CD4-positive, alpha-beta memory T cell (primary cell): ENCODE results near the gene SS18. TPM values are rescaled to one million over a fixed set of nuclear protein-coding genes. Genes with fewer than 3 reads are reported as not detected.

Experiments
- CTCF ChIA-PET: fragments of 350-600 bp; sonication (Branson Sonifier 250); formaldehyde crosslinking; loops from one replicate; lab custom pipeline; 2021; ENCODE audit warnings: inconsistent platforms; ENCODE audit not compliant: partially characterized antibody; lab: Charles Lee
- POLR2A ChIA-PET: fragments of 350-600 bp; sonication (Branson Sonifier 250); formaldehyde crosslinking; loops from one replicate; lab custom pipeline; 2021; ENCODE audit not compliant: partially characterized antibody; lab: Charles Lee
- DNase-seq, 5 donors: peaks; one replicate each; pipeline versions ENCODE4 v3.0.0 to v3.0.0-alpha.2; 2020 to 2022; ENCODE audit warnings: mixed read lengths in 1 of 5
- H3K27ac ChIP-seq: one replicate; pipeline ENCODE4 v1.7.0; 2013; ENCODE audit warnings: low read depth, low read length
- H3K27me3 ChIP-seq: 2 replicates; pipeline ENCODE4 v1.7.0; 2013; ENCODE audit warnings: mild to moderate bottlenecking, low read length, moderate library complexity; ENCODE audit not compliant: insufficient read depth
- H3K36me3 ChIP-seq: 2 replicates; pipeline ENCODE4 v1.7.0; 2013; ENCODE audit warnings: mild to moderate bottlenecking, low read length, moderate library complexity; ENCODE audit not compliant: insufficient read depth
- H3K4me1 ChIP-seq: 2 replicates; pipeline ENCODE4 v1.7.0; 2013; ENCODE audit warnings: mild to moderate bottlenecking, low read length, moderate library complexity; ENCODE audit not compliant: insufficient read depth
- H3K4me3 ChIP-seq, 2 donors: one replicate each; pipeline ENCODE4 v1.7.0; 2013; ENCODE audit warnings: low read length in 2 of 2, mild to moderate bottlenecking in 1 of 2
- H3K9me3 ChIP-seq, 2 donors: one replicate each; pipeline ENCODE4 v1.7.0; 2013; ENCODE audit warnings: low read length in 2 of 2, control low read depth in 1 of 2; ENCODE audit not compliant: control insufficient read depth in 1 of 2
- H3K27ac Mint-ChIP-seq, 7 donors: one replicate each; pipeline ENCODE4 v1.8.0; 2020 to 2021; ENCODE audit warnings: mixed read lengths in 7 of 7, mild to moderate bottlenecking in 6 of 7, inconsistent platforms in 3 of 7, moderate library complexity in 3 of 7
- H3K27me3 Mint-ChIP-seq, 2 donors: one replicate each; pipeline ENCODE4 v1.8.0; 2020 to 2021; ENCODE audit warnings: mixed read lengths in 2 of 2
- H3K36me3 Mint-ChIP-seq, 2 donors: one replicate each; pipeline ENCODE4 v1.8.0; 2020 to 2021; ENCODE audit warnings: mixed read lengths in 2 of 2, inconsistent platforms in 1 of 2, mild to moderate bottlenecking in 1 of 2
- H3K4me1 Mint-ChIP-seq, 4 donors: one replicate each; pipeline ENCODE4 v1.8.0; 2020 to 2021; ENCODE audit warnings: mixed read lengths in 4 of 4, mild to moderate bottlenecking in 1 of 4
- H3K4me3 Mint-ChIP-seq, 8 donors: one replicate each; pipeline ENCODE4 v1.8.0; 2020 to 2021; ENCODE audit warnings: mixed read lengths in 8 of 8, mild to moderate bottlenecking in 7 of 8, moderate library complexity in 6 of 8, inconsistent platforms in 3 of 8
- H3K9me3 Mint-ChIP-seq, 8 donors: one replicate each; pipeline ENCODE4 v1.8.0; 2020 to 2021; ENCODE audit warnings: mixed read lengths in 8 of 8, mild to moderate bottlenecking in 5 of 8, inconsistent platforms in 3 of 8, moderate library complexity in 1 of 8
- intact Hi-C: fragments of 100-400 bp; cut with micrococcal nuclease; formaldehyde crosslinking; loops from one replicate; pipeline ENCODE4 v1.15.1; 2023
- polyA plus RNA-seq, 2 donors: library from polyadenylated mRNA; unstranded; fragments of 300-500 nt; fragmentation: Illumina TruSeq; gene quantifications; one replicate each; pipeline ENCODE4 v1.2.3, GENCODE V29; 2021
- total RNA-seq, 2 experiments: library from RNA; stranded (reverse); gene quantifications; one replicate each; pipeline ENCODE4 v1.2.3, GENCODE V29; 2021

Gene SS18
- total and polyA plus RNA-seq, 4 experiments from 2014 or later: 34.5 to 79.3 (median 58.9) TPM

DNA sequence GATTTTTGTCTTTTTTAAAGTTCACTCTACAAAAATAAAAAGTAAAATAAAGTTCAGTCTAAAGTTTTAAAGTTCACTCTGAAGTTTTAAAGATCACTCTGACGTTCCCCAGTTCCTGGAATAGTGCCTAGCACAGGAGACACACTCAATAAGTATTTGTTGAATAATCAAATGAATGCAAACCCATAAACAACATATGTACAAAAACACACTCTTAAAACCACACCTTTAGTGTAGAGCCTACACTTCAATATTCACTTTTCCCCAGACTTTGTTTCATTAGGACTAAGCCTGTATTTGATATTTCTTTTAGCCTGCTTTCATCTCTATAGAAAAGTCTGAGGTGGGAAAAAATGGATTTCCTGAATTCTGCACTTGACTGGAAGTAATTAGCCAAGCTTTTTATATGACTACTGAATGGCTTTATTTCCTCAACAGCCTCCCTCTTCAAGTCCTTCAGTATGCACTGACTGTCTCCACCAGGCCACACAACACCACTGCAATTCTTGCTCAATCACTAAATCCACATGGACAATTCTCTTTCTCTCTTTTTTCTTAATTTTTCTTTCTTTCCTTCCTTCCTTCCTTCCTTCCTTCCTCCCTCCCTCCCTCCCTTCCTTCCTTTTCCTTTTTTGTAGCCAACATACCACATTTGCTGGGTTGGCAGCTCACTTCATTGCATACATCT lies 104.6 kb downstream of the SS18 start:
- H3K27ac Mint-ChIP-seq: no peak overlapping the region

DNA sequence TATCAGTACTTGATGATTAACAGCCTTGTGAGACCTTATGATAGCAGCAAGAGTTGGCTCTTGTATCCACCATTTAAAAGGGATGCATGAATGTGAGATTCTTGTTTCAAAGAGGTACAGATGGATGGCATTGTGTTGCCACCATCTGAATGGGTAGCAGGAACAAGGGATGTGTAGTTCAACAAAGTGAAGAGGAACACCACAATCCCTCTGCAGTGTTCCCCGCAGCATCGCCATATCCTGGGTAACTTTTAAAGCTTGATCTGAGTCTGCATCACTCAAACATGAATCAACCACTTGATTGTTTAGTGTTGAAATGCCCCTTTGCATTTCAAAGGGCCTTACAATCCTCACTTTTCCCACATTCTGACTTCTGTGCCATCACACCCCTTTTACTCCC lies 106.7 kb downstream of the SS18 start:
- Histone ChIP-seq H3K27ac (no peak overlapping the region), H3K4me1 (no peaks in the 10 kb centered on the region), H3K4me3 (no peak overlapping the region), H3K27me3 (no peaks in the 10 kb centered on the region), H3K9me3 (no peaks in the 10 kb centered on the region), H3K36me3 (no peaks in the 10 kb centered on the region)
- no peak for DNase-seq
- no peaks in the 10 kb centered on the region for H3K4me1 Mint-ChIP-seq
- peaks cover 0 to 2% (median 0%) of the 10 kb centered on the region in 8 donors for H3K9me3 Mint-ChIP-seq
- H3K27me3 Mint-ChIP-seq: peaks cover 5 to 8% of the 10 kb centered on the region in 2 donors
- intact Hi-C loops: no loop called here
- no peak overlapping the region for H3K4me3 Mint-ChIP-seq
- ChIA-PET POLR2A (no interaction called here), CTCF (no interaction called here)
- H3K36me3 Mint-ChIP-seq: no peaks in the 10 kb centered on the region
- H3K27ac Mint-ChIP-seq: no peak overlapping the region

More for the DNA sequence above, 104.6 kb downstream of the SS18 start:
- H3K27me3 ChIP-seq: no peaks in the 10 kb centered on the region
- no peaks in the 10 kb centered on the region for H3K4me1 ChIP-seq
- Mint-ChIP-seq H3K36me3 (no peaks in the 10 kb centered on the region), H3K9me3 (peaks cover 0 to 2% (median 0%) of the 10 kb centered on the region in 8 donors), H3K27me3 (peaks cover 5 to 10% of the 10 kb centered on the region in 2 donors), H3K4me1 (no peaks in the 10 kb centered on the region), H3K4me3 (no peak overlapping the region)
- POLR2A ChIA-PET: no interaction called here
- no peaks in the 10 kb centered on the region for H3K36me3 ChIP-seq
- no peaks in the 10 kb centered on the region for H3K9me3 ChIP-seq
- H3K4me3 ChIP-seq: no peak overlapping the region
- intact Hi-C loops: no loop called here
- no peak overlapping the region for H3K27ac ChIP-seq
- CTCF ChIA-PET: no interaction called here
- DNase-seq: no peak

DNA sequence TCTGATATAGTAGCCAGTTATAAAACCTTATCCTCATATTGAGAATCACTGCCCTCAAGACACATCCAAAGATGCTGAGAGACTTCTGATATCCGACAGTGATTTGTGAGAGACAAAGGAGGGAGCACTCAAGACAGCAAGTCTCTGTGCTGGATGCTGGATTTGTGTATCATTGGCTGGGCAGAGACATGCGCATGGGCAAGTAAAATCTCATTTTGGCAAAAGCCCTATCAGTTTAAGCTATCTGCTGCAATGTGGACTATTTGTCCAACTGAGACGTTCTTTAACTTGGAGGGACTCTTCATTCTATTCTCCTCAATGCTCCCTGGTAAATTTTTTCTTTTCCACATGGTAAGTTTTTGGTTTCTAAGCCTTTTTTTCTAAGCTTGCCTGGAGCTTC lies 107.5 kb downstream of the SS18 start:
- POLR2A ChIA-PET: no interaction called here
- no peak for DNase-seq
- Histone ChIP-seq H3K9me3 (no peaks in the 10 kb centered on the region), H3K4me1 (no peaks in the 10 kb centered on the region), H3K36me3 (no peaks in the 10 kb centered on the region), H3K27me3 (no peaks in the 10 kb centered on the region), H3K27ac (no peak overlapping the region), H3K4me3 (no peak overlapping the region)
- Mint-ChIP-seq H3K36me3 (no peaks in the 10 kb centered on the region), H3K4me3 (no peak overlapping the region), H3K4me1 (no peaks in the 10 kb centered on the region), H3K27me3 (peaks cover 5 to 8% of the 10 kb centered on the region in 2 donors), H3K27ac (no peak overlapping the region), H3K9me3 (peaks cover 0 to 2% (median 0%) of the 10 kb centered on the region in 8 donors)
- CTCF ChIA-PET: no interaction called here
- intact Hi-C loops: no loop called here

DNA sequence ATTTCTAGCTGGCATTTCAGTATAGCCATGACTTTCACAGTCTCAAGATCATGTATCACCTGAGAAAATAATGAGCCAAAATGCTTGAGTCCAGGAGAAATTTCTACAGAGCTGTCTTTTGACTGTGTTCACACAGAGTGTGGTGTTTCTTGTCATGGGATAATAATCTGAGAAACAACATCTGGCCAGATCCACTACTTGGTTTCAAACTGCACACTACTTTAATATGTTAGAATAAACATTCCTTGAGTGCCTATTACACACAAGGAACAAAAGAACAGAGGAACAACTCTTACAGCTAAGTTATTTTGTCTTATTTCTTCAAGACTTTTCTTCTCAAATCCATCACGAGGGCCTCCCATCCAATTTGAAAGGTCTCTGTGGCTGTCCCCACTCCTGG lies 108.3 kb downstream of the SS18 start:
- CTCF ChIA-PET: no interaction called here
- Histone ChIP-seq H3K27ac (no peak overlapping the region), H3K4me3 (no peak overlapping the region), H3K27me3 (no peaks in the 10 kb centered on the region), H3K4me1 (no peaks in the 10 kb centered on the region), H3K9me3 (no peaks in the 10 kb centered on the region), H3K36me3 (no peaks in the 10 kb centered on the region)
- intact Hi-C loops: no loop called here
- H3K27me3 Mint-ChIP-seq: peaks cover 5 to 8% of the 10 kb centered on the region in 2 donors
- no peaks in the 10 kb centered on the region for H3K36me3 Mint-ChIP-seq
- no peak overlapping the region for H3K27ac Mint-ChIP-seq
- H3K4me3 Mint-ChIP-seq: no peak overlapping the region
- H3K9me3 Mint-ChIP-seq: peaks cover 0 to 2% (median 0%) of the 10 kb centered on the region in 8 donors
- H3K4me1 Mint-ChIP-seq: peaks cover 1 to 4% (median 4%) of the 10 kb centered on the region in 4 donors
- POLR2A ChIA-PET: no interaction called here
- no peak for DNase-seq

- no peaks in the 10 kb centered on the region for H3K4me1 ChIP-seq
- H3K27me3 Mint-ChIP-seq: peaks cover 4 to 6% of the 10 kb centered on the region in 2 donors
- no peaks in the 10 kb centered on the region for H3K36me3 Mint-ChIP-seq
- DNase-seq: no peak
- CTCF ChIA-PET: no interaction called here
- no peaks in the 10 kb centered on the region for H3K27me3 ChIP-seq
- H3K4me1 Mint-ChIP-seq: peaks cover 3 to 5% (median 4%) of the 10 kb centered on the region in 4 donors
- H3K36me3 ChIP-seq: no peaks in the 10 kb centered on the region
- intact Hi-C loops: no loop called here
- H3K4me3 ChIP-seq: no peak overlapping the region
- H3K27ac ChIP-seq: no peak overlapping the region
- peaks cover 0 to 2% (median 0%) of the 10 kb centered on the region in 8 donors for H3K9me3 Mint-ChIP-seq
- H3K4me3 Mint-ChIP-seq: no peak overlapping the region
- H3K9me3 ChIP-seq: no peaks in the 10 kb centered on the region
- no peak overlapping the region for H3K27ac Mint-ChIP-seq
- POLR2A ChIA-PET: interaction anchor here (1.6 kb wide), 1 partner anchor 25 kb away, joined by 3 read pairs; no protein-coding TSS in a partner anchor
Measured at GRCh38 chr18:25979369-25980040, 110.9 kb downstream of the SS18 start.

- H3K27me3 Mint-ChIP-seq: peaks cover 5% of the 10 kb centered on the region in 2 donors
- H3K36me3 Mint-ChIP-seq: no peaks in the 10 kb centered on the region
- H3K4me3 Mint-ChIP-seq: no peak overlapping the region
- Histone ChIP-seq H3K27ac (no peak overlapping the region), H3K27me3 (no peaks in the 10 kb centered on the region), H3K36me3 (no peaks in the 10 kb centered on the region), H3K4me1 (no peaks in the 10 kb centered on the region), H3K9me3 (no peaks in the 10 kb centered on the region), H3K4me3 (no peak overlapping the region)
- POLR2A ChIA-PET: no interaction called here
- H3K4me1 Mint-ChIP-seq: peaks cover 3 to 5% (median 4%) of the 10 kb centered on the region in 4 donors
- no peak overlapping the region for H3K27ac Mint-ChIP-seq
- peaks cover 0 to 6% (median under 1%) of the 10 kb centered on the region in 8 donors for H3K9me3 Mint-ChIP-seq
- CTCF ChIA-PET: no interaction called here
- no peak for DNase-seq
- intact Hi-C loops: no loop called here
Measured at GRCh38 chr18:25976554-25976953, 113.9 kb downstream of the SS18 start.

GRCh38 chr18:25974630-25975077 lies 115.8 kb downstream of the SS18 start:
- H3K27ac Mint-ChIP-seq: no peak overlapping the region
- intact Hi-C loops: no loop called here

More at GRCh38 chr18:25974630-25975077, 115.8 kb downstream of the SS18 start:
- Histone ChIP-seq H3K36me3 (no peaks in the 10 kb centered on the region), H3K4me1 (no peaks in the 10 kb centered on the region), H3K27me3 (no peaks in the 10 kb centered on the region), H3K4me3 (no peak overlapping the region), H3K27ac (no peak overlapping the region), H3K9me3 (no peaks in the 10 kb centered on the region)
- POLR2A ChIA-PET: no interaction called here
- H3K4me1 Mint-ChIP-seq: peaks cover 3 to 5% (median 4%) of the 10 kb centered on the region in 4 donors
- peaks cover 6% of the 10 kb centered on the region in 2 donors for H3K27me3 Mint-ChIP-seq
- no peak for DNase-seq
- H3K36me3 Mint-ChIP-seq: no peaks in the 10 kb centered on the region
- CTCF ChIA-PET: no interaction called here
- H3K9me3 Mint-ChIP-seq: peaks cover 0 to 5% (median 2%) of the 10 kb centered on the region in 8 donors
- H3K4me3 Mint-ChIP-seq: no peak overlapping the region
